RWPE2 (cell line): ENCODE measurements around the gene IPP.

Experiments used
- ATAC-seq: fragments of 200-7000 bp; cut with Tn5 transposase; 3 replicates; pipeline ENCODE4 v1.9.1; 2021; ENCODE audit warnings: low read depth
- DNase-seq: peaks from one replicate; pipeline ENCODE4 v3.0.0-alpha.2; 2020; ENCODE audit warnings: low spot score
- H3K27ac ChIP-seq: fragments of 450-650 bp; 2 replicates; pipeline ENCODE4 v1.5.1; 2017; ENCODE audit warnings: mild to moderate bottlenecking; ENCODE audit not compliant: poor library complexity, severe bottlenecking
- H3K27me3 ChIP-seq: fragments of 250-450 bp; sonication (Bioruptor Pico); 2 replicates; pipeline ENCODE4 v1.5.1; 2021; ENCODE audit warnings: mild to moderate bottlenecking, moderate library complexity; ENCODE audit not compliant: insufficient read depth, poor library complexity, severe bottlenecking
- H3K36me3 ChIP-seq: fragments of 250-450 bp; sonication (Bioruptor Pico); 2 replicates; pipeline ENCODE4 v1.5.1; 2020; ENCODE audit warnings: low read depth, mild to moderate bottlenecking, moderate library complexity
- H3K4me1 ChIP-seq: fragments of 250-450 bp; sonication (Bioruptor Pico); 2 replicates; pipeline ENCODE4 v1.5.1; 2021; ENCODE audit warnings: mild to moderate bottlenecking, moderate library complexity; ENCODE audit not compliant: insufficient read depth, poor library complexity, severe bottlenecking
- H3K4me3 ChIP-seq: fragments of 250-450 bp; sonication (Bioruptor Pico); 2 replicates; pipeline ENCODE4 v1.5.1; 2021; ENCODE audit warnings: mild to moderate bottlenecking, moderate library complexity; ENCODE audit not compliant: severe bottlenecking
- H3K9me3 ChIP-seq: fragments of 250-450 bp; sonication (Bioruptor Pico); 2 replicates; pipeline ENCODE4 v1.5.1; 2021; ENCODE audit warnings: mild to moderate bottlenecking, moderate library complexity; ENCODE audit not compliant: severe bottlenecking
- CTCF ChIP-seq: fragments of 450-650 bp; IDR thresholded peaks from one replicate; pipeline ENCODE4 v1.5.1; 2017; ENCODE audit warnings: mild to moderate bottlenecking, moderate library complexity; ENCODE audit not compliant: poor library complexity, severe bottlenecking

The IPP gene

GRCh38 chr1:45789601-45790000 lies 39.1 kb upstream of the IPP start:
- no peak for DNase-seq
- no peak for ATAC-seq
- H3K9me3 ChIP-seq = no peaks in the 10 kb centered on the region
- no peaks in the 10 kb centered on the region for H3K27me3 ChIP-seq
- no peaks in the 10 kb centered on the region for H3K36me3 ChIP-seq
- no peak overlapping the region for H3K4me3 ChIP-seq
- no peaks in the 10 kb centered on the region for H3K4me1 ChIP-seq
- no peak for TF ChIP-seq CTCF
- no peak overlapping the region for H3K27ac ChIP-seq

GRCh38 chr1:45787905-45788304 lies 37.5 kb upstream of the IPP start:
- Histone ChIP-seq H3K27ac (no peak overlapping the region), H3K27me3 (no peaks in the 10 kb centered on the region), H3K4me1 (no peaks in the 10 kb centered on the region), H3K9me3 (no peaks in the 10 kb centered on the region), H3K36me3 (no peaks in the 10 kb centered on the region), H3K4me3 (no peak overlapping the region)
- no peak for TF ChIP-seq CTCF
- DNase-seq = no peak
- no peak for ATAC-seq

GRCh38 chr1:45785583-45785982 lies 35.1 kb upstream of the IPP start:
- DNase-seq (no peak), ATAC-seq (no peak)
- Histone ChIP-seq H3K36me3 (no peaks in the 10 kb centered on the region), H3K9me3 (no peaks in the 10 kb centered on the region), H3K4me3 (no peak overlapping the region), H3K27ac (no peak overlapping the region), H3K4me1 (no peaks in the 10 kb centered on the region), H3K27me3 (no peaks in the 10 kb centered on the region)
- TF ChIP-seq CTCF = no peak

GRCh38 chr1:45775794-45776193 lies 25.3 kb upstream of the IPP start:
- DNase-seq (no peak), ATAC-seq (no peak)
- no peak for TF ChIP-seq CTCF
- H3K27ac ChIP-seq = no peak overlapping the region
- no peaks in the 10 kb centered on the region for H3K4me1 ChIP-seq
- no peaks in the 10 kb centered on the region for H3K27me3 ChIP-seq
- H3K4me3 ChIP-seq = no peak overlapping the region
- H3K36me3 ChIP-seq = no peaks in the 10 kb centered on the region
- no peaks in the 10 kb centered on the region for H3K9me3 ChIP-seq

- no peak for TF ChIP-seq CTCF
- ATAC-seq = no peak
- H3K27me3 ChIP-seq = no peaks in the 10 kb centered on the region
- no peak for DNase-seq
- no peaks in the 10 kb centered on the region for H3K36me3 ChIP-seq
- H3K27ac ChIP-seq = no peak overlapping the region
- no peaks in the 10 kb centered on the region for H3K9me3 ChIP-seq
- H3K4me3 ChIP-seq = no peak overlapping the region
- H3K4me1 ChIP-seq = no peaks in the 10 kb centered on the region
These were observed 22.5 kb upstream of the IPP start for GRCh38 chr1:45772971-45773370.
